ENCODE results near the gene SELENOI. TPM values are rescaled to one million over a fixed set of nuclear protein-coding genes. Genes with fewer than 3 reads are reported as not detected.

SELENOI gene
- total and polyA plus RNA-seq, 2 donors (not counting 3 experiments of a cell fraction or from before 2014, with no cell fraction given): 10.8 to 25.3 TPM

DNA sequence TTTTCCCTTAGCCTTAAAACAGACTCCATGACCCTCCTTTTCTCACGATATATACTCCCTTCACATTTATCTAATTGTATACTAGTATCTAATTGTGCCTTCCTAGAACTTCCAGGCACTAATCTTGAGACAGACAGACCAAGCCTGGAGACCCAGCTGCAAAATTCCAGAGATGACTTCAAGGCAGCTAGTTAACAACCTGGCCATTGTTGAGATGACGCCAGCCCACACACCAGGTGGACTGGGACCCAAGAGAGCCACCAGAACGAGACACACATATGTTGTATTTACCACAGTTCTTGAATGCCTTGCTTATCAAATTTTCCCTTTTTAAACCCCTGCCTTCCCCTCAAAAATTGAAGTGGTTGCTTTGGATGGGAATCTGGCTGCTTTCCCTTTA is 48.9 kb upstream of the SELENOI start:
- Histone ChIP-seq H3K9ac (replicated peaks; ENCODE audit: extremely low read depth, insufficient read depth, low read length) (no peak overlapping the region), H3K36me3 (ENCODE audit: control insufficient read depth in 2 of 2, extremely low read depth in 1 of 2, insufficient read depth in 2 of 2, low read length in 2 of 2) (no peaks in the 10 kb centered on the region), H3K27ac (ENCODE audit: insufficient read depth, low read depth, low read length) (no peak overlapping the region), H3K79me2 (ENCODE audit: control insufficient read depth, insufficient read depth, low read length) (no peaks in the 10 kb centered on the region), H3K4me1 (ENCODE audit: control insufficient read depth, extremely low read depth, insufficient read depth, low read length) (peaks cover 15% of the 10 kb centered on the region), H3K9me1 (replicated peaks; ENCODE audit: control insufficient read depth, extremely low read depth, insufficient read depth, low read length) (no peaks in the 10 kb centered on the region), H3K4me3 (replicated peaks in 1 of 3; ENCODE audit: insufficient read depth in 1 of 3, low read depth in 1 of 3, low read length in 3 of 3) (no peak overlapping the region), H3K4me2 (ENCODE audit: insufficient read depth, low read length) (no peak overlapping the region), H2AFZ (ENCODE audit: low read depth, low read length) (no peak overlapping the region), H3K27me3 (ENCODE audit: control insufficient read depth in 2 of 2, insufficient read depth in 2 of 2, low read length in 2 of 2) (no peaks in the 10 kb centered on the region), H4K20me1 (replicated peaks; ENCODE audit: control insufficient read depth, extremely low read depth, insufficient read depth, low read length) (no peaks in the 10 kb centered on the region), H3K9me3 (replicated peaks; ENCODE audit: control insufficient read depth, insufficient read depth, low read length) (no peaks in the 10 kb centered on the region)
- TF ChIP-seq MYC (IDR thresholded peaks at IDR 0.05; ENCODE audit: low read depth, low read length) (no peak), POLR2AphosphoS5 (IDR thresholded peaks at IDR 0.05; ENCODE audit: insufficient read depth, low read depth, low read length) (no peak), EZH2 (IDR thresholded peaks at IDR 0.05; ENCODE audit: borderline replicate concordance, low read depth, low read length, severe bottlenecking) (no peak), GATA2 (IDR thresholded peaks at IDR 0.05; ENCODE audit: insufficient read depth, insufficient read length, low read depth, low read length) (no peak)
- TF ChIP-seq, protein P1, sequence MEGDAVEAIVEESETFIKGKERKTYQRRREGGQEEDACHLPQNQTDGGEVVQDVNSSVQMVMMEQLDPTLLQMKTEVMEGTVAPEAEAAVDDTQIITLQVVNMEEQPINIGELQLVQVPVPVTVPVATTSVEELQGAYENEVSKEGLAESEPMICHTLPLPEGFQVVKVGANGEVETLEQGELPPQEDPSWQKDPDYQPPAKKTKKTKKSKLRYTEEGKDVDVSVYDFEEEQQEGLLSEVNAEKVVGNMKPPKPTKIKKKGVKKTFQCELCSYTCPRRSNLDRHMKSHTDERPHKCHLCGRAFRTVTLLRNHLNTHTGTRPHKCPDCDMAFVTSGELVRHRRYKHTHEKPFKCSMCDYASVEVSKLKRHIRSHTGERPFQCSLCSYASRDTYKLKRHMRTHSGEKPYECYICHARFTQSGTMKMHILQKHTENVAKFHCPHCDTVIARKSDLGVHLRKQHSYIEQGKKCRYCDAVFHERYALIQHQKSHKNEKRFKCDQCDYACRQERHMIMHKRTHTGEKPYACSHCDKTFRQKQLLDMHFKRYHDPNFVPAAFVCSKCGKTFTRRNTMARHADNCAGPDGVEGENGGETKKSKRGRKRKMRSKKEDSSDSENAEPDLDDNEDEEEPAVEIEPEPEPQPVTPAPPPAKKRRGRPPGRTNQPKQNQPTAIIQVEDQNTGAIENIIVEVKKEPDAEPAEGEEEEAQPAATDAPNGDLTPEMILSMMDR (IDR thresholded peaks at IDR 0.05; ENCODE audit: extremely low read depth in 1 of 2, insufficient read depth in 1 of 2, low read depth in 1 of 2, low read length in 2 of 2): no peak
- TF ChIP-seq, protein P2, sequence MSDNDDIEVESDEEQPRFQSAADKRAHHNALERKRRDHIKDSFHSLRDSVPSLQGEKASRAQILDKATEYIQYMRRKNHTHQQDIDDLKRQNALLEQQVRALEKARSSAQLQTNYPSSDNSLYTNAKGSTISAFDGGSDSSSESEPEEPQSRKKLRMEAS (IDR thresholded peaks at IDR 0.05; ENCODE audit: insufficient read depth, insufficient read length): no peak
- intact Hi-C loops (cut with micrococcal nuclease): no loop called here
- POLR2A ChIA-PET: no interaction called here
- BruUV-seq (replicated peaks): no TSS peak
- DNase-seq (ENCODE audit: low read depth, low spot score) (no peak), FAIRE-seq (no peak)
- dilution Hi-C loops (cut with MboI; ENCODE audit: extremely low pct_ligation_motif_present, low sequenced_read_pairs): no loop called here
- CTCF ChIA-PET: no interaction called here
